Limb (tissue), 2 donors: ENCODE data around the gene SCAF11.

Source experiments
- DNase-seq, 2 donors: peaks; one replicate each; pipeline ENCODE4 v3.0.0-alpha.2; 2016; ENCODE audit errors: extremely low spot score in 2 of 2

SCAF11 gene

DNA sequence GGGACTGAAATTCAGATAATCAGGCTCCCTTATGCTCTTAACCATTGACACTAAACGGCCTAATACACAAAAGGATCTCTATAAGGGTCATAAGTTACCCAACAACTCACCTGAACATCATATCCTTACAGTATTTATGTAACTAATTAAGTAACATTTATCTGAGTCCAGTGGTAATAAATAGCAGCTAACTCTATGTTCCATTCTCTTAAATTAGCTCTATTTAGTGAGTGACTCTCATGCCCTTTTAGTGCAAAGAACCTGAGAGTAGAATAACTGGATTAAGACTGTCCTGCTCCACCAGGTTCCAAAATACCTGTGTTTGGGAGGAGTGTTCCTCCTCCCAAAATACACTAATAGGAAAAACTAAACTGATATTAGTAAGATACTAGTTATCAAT is 9.8 kb downstream of the SCAF11 start:
- no peak for DNase-seq

- DNase-seq, result no peak
Observed at GRCh38 chr12:45978108-45978507, 12.3 kb downstream of the SCAF11 start.

GRCh38 chr12:45977620-45978019 is 12.8 kb downstream of the SCAF11 start:
- DNase-seq, result no peak

DNA sequence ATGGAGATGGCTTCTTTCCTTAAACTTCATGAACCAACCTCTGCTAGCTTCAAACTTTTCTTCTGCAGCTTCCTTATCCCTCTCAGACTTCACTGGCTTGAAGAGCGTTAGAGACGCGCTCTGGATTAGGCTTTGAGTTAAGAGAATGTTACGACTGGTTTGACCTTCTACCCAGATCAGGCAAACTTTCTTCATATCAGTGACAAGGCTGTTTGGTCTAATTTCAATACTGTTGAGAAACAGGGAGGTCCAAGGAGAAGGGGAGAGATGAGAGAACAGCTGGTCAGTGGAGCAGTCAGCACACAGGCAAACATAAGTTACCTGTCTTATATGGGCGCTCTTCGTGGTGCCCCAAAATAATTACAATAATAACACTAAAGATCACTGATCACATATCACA is 14.9 kb downstream of the SCAF11 start:
- no peak for DNase-seq

GRCh38 chr12:45974883-45975282 is 15.5 kb downstream of the SCAF11 start:
- no peak for DNase-seq

GRCh38 chr12:45974171-45974719 is 16.1 kb downstream of the SCAF11 start:
- DNase-seq, result no peak

GRCh38 chr12:45973526-45973925 is 16.8 kb downstream of the SCAF11 start:
- no peak for DNase-seq

DNA sequence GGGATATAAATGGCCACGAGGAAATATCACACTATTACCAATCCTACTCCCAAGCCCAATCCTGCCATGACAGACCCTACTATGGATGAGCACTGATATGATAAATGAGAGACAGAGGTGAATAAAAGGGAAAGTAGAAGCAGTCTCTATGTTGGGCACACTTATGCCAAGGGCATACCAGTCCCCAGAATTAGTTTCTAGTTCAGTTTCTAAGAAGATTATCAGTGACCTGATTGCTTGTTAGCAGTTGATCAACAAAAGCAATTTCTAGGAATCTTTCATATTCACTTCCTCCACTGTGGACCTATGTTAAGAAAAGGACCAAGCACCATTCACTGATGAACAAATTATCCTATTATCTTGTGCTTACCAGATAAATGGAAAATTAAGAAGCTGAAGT is 20.0 kb downstream of the SCAF11 start:
- no peak for DNase-seq

GRCh38 chr12:45969084-45969483 is 21.3 kb downstream of the SCAF11 start:
- no peak for DNase-seq

DNA sequence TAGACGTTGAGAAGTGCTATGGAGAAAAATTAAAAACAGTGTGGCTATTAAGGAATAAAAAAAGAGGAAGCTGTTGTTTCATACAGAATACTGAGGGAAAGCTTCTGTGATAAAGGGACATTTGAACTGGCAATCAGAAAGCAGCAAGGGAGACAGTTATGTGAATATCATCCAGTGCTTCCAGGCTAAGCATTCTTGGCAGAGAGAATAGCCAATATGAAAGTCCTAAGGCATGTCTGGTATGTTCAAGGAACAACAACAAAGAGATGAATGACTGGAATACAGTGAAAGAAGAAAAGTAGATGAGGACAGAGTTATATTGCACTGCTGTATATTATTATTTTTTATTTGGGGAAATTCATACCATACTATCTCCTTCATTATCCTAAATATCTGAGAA is 23.9 kb downstream of the SCAF11 start:
- peak in 1 of 2 donors; percentile 45 for DNase-seq

DNA sequence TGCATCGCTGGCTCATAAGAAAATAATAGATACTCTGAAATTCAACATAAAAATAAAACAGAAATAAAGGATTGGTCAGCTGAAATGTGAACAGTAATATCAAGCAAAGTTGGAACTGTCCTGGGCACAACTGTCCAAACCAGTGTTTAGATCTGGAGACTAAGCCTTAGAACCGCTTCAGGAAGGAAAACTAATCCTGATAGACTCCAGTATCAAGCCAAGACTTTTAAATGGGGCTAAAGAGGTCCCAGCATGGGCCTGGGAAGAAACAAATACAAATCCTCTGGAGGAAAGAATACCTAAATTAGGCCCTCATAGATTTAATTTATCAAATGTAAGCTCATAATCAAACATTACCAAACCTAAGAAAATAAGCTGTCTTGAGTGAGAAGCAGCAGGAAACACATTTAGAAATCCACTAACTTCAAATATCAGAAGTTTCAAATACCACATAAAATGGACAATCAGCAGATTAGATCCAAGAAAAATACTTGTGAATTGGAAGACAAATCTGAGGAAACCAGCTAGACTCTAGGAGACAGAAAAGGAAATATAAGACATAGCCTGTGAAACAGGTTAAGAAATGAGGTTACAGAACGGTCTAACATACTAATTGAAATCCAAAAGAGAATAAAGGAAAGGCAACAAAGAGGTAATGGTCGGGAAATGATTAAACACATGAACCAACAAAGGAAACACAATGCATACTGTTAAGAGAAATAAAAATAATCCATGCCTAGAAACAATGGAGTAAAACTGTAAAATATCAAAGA is 27.6 kb downstream of the SCAF11 start:
- DNase-seq, result no peak

GRCh38 chr12:45959728-45960127 is 30.6 kb downstream of the SCAF11 start:
- DNase-seq, result no peak

DNA sequence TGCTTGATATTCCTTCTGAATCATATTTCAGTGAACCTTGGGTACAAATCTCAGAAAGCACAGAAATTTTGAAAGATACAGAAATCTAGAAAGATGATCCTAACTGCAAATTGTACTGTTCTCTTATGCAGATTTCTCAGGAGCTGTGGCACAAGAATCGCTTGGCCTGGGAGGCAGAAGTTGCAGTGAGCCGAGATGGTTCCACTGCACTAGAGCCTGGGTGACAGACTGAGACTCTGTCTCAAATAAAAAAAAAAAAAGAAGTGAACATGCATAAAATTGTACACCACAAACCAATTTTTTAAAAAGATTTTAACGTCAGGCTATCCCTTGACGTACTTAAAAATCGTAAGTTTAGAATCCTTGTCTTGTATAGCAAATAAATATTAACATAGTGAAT is 31.3 kb downstream of the SCAF11 start:
- no peak for DNase-seq

DNA sequence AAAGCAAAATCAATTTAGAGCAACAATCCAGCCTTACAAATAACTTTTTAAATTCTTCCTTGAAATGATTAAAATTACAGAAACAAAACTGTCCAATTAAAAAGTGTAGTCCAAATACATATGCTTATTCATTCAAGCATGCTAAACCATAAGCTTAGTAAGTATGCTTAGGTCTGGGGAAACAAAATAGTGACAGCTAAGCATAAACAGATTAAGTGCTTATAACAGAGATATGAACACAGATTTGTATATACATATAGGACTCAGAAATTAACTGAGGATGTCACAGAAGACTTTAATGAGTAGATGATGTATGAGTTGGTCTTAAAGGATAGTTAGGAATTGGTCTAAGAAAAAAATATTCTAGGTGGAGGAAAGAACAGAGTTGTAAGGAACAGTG is 41.8 kb downstream of the SCAF11 start:
- DNase-seq, result no peak

DNA sequence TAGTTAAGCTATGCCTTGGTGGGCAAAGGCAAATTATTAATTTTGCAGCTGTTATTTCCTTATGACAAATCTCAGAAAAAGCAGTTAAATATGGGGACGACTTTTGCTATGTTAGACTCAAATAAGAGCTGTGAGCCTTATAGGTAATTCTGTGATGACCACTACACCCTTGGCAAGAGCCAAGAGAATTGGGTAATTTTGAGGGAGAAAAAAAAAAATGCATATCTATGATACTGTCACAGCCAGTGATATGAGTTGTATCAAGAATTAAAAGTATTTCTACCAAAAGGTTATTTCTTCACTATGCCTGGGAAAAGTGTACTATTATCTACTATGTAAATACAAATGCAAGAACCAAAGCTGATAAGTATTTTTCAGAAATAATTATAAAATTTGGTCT is 43.9 kb downstream of the SCAF11 start:
- DNase-seq, result no peak

DNA sequence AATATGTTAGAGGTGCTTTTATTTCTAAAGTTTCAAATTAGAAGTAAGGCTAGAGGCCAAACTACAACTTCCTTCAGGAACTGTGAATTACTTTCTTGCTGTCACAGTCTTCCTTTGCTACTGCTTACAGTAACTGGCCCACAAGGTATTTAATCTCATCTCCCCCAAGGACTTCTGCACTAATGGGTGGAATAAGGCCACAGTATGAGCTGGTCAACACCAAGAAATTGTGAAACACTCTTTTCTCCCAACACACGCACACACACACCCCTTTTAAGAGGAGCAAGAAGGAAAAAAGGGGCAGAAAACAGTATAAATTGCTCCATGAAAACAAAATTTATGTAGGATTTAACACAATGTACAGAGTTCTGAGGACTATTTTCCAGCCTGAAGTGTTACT is 45.6 kb downstream of the SCAF11 start:
- no peak for DNase-seq

DNA sequence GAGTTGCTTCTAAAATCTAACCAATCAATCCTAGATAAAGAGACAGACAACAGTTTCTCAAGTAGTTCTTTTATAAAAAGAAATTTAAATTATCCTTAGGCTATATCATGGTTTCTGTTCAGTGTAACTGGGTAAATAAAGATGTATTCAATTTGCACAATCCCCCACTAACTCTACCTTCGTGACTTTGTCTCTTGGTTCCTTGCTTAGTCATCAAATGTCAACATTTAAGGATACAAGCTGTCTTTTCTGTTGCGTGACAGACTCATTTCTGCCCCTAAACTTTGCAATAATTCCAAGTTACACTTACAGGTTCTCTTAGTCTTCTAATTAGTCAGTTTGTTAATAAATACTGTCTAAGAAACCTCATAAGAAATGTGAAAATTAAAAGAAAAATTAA is 50.6 kb downstream of the SCAF11 start:
- DNase-seq, result no peak

GRCh38 chr12:45938566-45938965 is 51.8 kb downstream of the SCAF11 start:
- DNase-seq, result no peak

DNA sequence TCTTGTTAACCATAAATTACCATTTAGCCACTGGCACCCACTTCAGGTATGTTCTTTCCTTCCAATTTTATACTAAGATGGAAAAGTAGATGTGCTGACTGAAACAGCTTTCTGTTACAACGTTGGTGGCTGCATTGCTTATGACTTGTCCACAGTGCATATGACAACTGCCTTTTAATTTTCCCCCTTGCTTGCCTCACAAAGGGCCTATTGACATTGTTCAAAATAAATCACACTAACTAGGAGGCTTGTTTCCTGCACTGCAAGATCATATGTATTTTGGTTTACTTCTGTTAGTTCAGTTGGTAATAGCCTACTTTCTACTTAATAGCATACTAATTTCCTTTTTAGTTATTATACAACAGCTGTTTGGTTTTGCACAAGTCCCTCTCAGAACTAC is 55.4 kb downstream of the SCAF11 start:
- DNase-seq, result no peak

DNA sequence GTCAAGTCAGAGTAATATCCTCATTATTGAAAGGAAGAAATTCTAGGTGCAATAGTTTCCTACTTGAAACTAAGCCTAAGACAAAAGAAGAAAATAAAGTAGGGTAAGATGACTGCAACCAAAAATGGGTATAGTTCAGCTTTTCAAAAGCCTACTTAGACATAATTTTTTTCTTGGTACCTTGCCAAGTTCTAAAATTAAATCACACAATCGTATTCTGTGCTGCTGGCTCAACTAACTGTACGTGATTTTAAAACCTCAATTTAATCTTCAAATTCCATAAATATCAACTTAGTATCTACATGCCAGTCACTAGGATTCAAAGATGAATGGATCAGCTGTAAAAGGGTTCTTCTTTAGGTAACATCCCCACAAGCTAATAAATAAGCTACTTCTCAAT is 56.9 kb downstream of the SCAF11 start:
- DNase-seq, result peak in 1 of 2 donors; percentile 15

- no peak for DNase-seq
Observed at GRCh38 chr12:45930369-45930768, 60.0 kb downstream of the SCAF11 start.

DNA sequence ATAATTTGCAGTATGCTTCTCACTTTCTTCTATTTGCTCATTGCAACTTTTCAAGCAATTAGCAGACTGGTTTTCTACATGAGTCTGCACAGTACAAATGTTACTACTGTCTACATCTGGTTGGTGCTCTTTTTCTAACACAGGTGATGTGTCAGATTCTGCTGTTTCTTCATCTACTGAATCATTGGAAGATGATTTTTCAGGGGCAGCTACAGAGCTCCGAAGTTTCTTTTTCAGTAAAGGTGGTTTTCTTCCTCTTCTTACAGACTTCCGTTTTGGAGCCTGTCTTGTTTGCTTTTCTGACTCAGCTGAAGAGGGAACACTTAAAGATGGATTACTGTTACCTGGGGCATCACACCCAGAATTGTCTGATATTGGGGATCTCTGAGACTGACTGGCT is 62.1 kb downstream of the SCAF11 start:
- no peak for DNase-seq

- no peak for DNase-seq
Observed at GRCh38 chr12:45918818-45919217, 71.6 kb downstream of the SCAF11 start.

DNA sequence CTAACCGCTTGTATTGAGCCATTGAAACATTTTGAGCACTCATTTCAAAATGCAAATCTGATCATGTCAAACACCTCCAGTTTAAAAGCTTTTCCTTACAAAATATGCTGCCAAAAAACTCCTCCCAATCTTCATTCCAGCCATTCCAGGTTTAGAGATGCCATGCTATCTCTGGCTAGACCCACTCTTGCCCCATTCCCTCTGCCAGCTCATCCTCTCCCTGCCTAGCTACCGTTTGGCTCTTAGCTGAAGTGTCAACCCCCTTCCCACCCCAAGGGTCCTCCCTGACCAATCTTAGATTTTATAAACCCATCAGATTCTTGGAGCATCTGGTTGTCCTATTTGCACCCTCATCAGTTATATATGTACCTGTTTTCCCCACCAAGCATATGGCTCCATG is 75.0 kb downstream of the SCAF11 start:
- DNase-seq, result no peak
